Fibroblast of skin of left quadriceps (primary cell): ENCODE data around the gene WDR86.

Source experiments
- DNase-seq, 2 experiments: peaks; one replicate each; pipeline ENCODE4 v3.0.0-alpha.2; 2013; ENCODE audit warnings: low read depth in 2 of 2

Gene WDR86

GRCh38 chr7:151427705-151428377 lies 18.0 kb upstream of the WDR86 start:
- DNase-seq, result no peak

DNA sequence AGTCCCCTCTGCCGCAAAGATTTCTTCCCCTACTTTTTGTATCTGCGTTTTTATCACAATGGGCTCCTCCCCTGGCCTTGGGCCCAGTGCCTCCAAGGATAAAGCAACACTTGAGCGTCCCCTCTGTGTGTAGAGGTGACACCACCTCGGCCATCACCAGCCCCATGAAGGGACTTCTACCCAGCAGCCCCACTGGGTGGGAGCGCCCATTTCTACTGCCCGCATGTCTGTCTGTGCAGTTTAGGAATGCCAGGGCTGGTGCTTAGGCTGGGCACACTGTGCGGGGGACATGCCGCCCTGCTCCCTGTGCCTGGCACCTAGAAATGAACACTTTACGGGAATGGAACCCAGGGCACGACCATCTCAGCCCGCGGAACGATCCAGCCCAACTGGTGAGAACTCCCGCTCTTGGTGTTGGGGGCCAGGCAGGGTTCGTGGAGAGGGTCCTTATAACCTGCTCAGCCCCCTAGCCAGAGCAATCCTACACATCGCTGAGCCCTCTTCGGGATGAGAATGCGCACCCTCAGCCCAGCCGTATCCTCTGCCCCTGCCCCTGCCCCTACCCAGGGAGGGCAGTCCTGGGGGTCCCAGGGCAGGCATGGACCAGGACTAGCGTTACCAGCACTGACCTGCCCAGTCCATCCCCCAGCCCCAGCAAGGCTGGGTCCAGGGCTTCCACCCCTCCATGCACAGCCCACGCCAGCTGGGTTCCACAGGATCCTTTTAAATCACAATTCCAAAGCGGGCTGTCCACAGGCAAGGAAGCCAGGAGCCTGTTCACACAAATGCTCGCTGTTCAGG lies 17.3 kb upstream of the WDR86 start:
- DNase-seq, result no peak

GRCh38 chr7:151426441-151426903 lies 16.6 kb upstream of the WDR86 start:
- DNase-seq, result peak; percentile 73 to 82

- DNase-seq, result peak; percentile 20 to 22
Observed at GRCh38 chr7:151425670-151426440, 16.0 kb upstream of the WDR86 start.

- no peak for DNase-seq
Observed at GRCh38 chr7:151424799-151425198, 15.0 kb upstream of the WDR86 start.

GRCh38 chr7:151423936-151424335 lies 14.1 kb upstream of the WDR86 start:
- no peak for DNase-seq

DNA sequence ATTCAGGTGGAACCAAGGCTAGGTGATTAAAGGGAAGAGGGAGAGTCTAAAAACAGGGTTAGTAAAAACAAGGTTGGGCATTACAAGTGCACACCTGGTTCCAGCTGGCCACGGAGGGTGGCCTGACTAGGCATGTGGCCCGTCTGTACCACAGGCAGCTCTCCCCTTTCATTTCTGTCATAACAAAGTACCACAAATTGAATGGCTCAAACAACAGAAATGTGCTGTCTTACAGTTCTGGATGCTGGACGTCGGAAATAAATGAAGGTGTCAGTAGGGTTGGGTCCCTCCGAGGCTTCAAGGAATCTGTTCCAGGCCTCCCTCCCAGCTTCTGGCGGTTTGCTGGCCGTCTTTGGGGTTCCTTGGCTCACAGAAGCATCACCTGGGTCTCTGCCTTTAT lies 13.4 kb upstream of the WDR86 start:
- no peak for DNase-seq

GRCh38 chr7:151422212-151422611 lies 12.4 kb upstream of the WDR86 start:
- DNase-seq, result no peak

DNA sequence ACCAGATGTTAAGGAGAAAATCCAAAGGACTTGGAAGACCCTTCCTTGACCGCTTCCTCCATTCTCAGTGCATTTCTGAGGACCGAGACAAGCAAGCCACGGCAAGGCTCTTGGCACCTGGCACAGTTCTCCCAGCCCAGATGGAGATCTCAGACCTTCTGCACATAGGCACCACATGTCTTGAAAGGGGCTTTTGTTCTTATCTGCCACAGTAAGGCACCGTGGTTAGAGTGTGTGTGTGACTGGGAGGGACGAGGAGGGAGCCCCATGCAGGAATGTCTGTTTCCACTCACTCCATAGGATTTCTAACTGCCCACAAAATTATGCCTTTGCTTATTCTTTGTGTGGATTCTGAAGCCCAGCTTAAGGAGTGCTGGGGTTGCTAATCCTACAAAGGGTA lies 10.3 kb upstream of the WDR86 start:
- DNase-seq, result no peak

DNA sequence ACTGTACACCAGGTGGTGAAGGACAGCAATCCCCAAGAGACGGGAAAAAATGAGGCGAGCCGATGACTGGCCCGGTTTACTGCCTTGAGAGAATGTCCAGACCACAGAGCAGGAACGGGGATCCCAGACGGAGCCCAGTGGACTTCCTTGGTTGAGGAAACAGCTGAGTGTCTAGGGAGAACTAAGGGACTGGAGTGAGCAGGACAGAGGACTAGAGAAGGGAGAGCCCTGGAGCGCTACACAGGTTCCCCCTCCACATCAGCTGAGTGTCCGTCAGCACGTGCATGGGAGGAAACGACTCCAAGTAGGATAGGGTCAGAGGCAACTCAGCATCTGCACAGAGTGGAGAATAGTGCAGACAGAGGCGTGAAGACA lies 7.1 kb upstream of the WDR86 start:
- DNase-seq, result no peak

- no peak for DNase-seq
Observed at GRCh38 chr7:151416112-151416940, 6.5 kb upstream of the WDR86 start.

DNA sequence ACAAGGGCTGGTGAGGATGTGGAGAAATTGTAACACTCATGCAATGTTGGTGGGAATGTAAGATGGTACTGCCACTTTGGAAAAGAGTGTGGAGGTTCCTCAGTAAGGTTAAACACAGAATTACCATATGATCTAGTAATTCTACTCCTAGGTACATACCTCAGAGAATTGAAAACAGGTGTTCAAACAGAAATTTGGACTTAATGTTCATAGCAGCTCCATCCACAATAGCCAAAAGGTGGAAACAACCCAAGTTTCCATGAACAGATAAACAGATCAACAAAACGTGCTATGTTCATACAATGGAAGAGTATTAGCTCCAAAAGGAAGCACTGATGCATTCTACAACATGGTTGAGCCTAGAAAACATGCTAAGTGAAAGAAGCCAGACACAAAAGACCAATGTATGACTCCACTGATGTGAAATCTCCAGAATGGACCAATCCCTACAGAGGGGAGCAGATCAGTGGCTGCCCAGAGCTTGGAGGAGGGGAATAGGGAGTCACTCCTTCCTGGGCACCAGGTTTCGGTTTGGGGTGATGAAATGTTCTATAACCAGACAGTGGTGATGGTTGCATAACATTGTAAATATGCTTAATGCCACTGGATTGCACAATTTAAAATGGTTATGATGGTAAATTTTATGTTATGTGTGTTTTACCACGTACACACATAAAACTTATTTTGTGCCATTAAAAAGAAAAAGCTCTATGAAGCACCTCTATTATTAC lies 5.7 kb upstream of the WDR86 start:
- DNase-seq, result peak in 1 of 2 experiments; percentile 12

- DNase-seq, result no peak
Observed at GRCh38 chr7:151413241-151413640, 3.4 kb upstream of the WDR86 start.

GRCh38 chr7:151412318-151412717 lies 2.5 kb upstream of the WDR86 start:
- no peak for DNase-seq

GRCh38 chr7:151411551-151411950 lies 1.7 kb upstream of the WDR86 start:
- DNase-seq, result no peak

- DNase-seq, result no peak
Observed at GRCh38 chr7:151410405-151411390, 860 bp upstream of the WDR86 start.

- no peak for DNase-seq
Observed at GRCh38 chr7:151408839-151409666, 785 bp downstream of the WDR86 start.

- no peak for DNase-seq
Observed at GRCh38 chr7:151408498-151408838, 1.4 kb downstream of the WDR86 start.
